ENCODE data around the gene TERT. TPM values are rescaled to one million over a fixed set of nuclear protein-coding genes. Genes with fewer than 3 reads are reported as not detected.

TERT gene
- total RNA-seq, 1 donor from 2014 or later, result 0.20 TPM

- Mint-ChIP-seq H3K27me3 (ENCODE audit: low read depth) (peaks cover 26% of the 10 kb centered on the region), H3K9me3 (peaks cover 4% of the 10 kb centered on the region), H3K4me1 (no peaks in the 10 kb centered on the region), H3K4me3 (no peak overlapping the region), H3K36me3 (no peaks in the 10 kb centered on the region), H3K27ac (no peak overlapping the region)
- no peak for TF ChIP-seq CTCF (IDR thresholded peaks at IDR 0.05; ENCODE audit: unreplicated experiment)
- no peak for DNase-seq (ENCODE audit: low spot score in 2 of 2, unreplicated experiment in 2 of 2)
These were observed 75.6 kb downstream of the TERT start for GRCh38 chr5:1219098-1219767.

- Mint-ChIP-seq H3K36me3 (no peaks in the 10 kb centered on the region), H3K4me3 (no peak overlapping the region), H3K27me3 (ENCODE audit: low read depth) (peaks cover 20% of the 10 kb centered on the region), H3K4me1 (no peaks in the 10 kb centered on the region), H3K9me3 (peaks cover 4% of the 10 kb centered on the region), H3K27ac (no peak overlapping the region)
- TF ChIP-seq CTCF (IDR thresholded peaks at IDR 0.05; ENCODE audit: unreplicated experiment), result no peak
- DNase-seq (ENCODE audit: low spot score in 2 of 2, unreplicated experiment in 2 of 2), result no peak
These were observed 76.4 kb downstream of the TERT start for GRCh38 chr5:1218351-1219080.

- no peaks in the 10 kb centered on the region for H3K36me3 Mint-ChIP-seq
- peaks cover 4% of the 10 kb centered on the region for H3K9me3 Mint-ChIP-seq
- DNase-seq (ENCODE audit: low spot score in 2 of 2, unreplicated experiment in 2 of 2), result no peak
- H3K4me3 Mint-ChIP-seq, result no peak overlapping the region
- H3K27me3 Mint-ChIP-seq (ENCODE audit: low read depth), result peaks cover 17% of the 10 kb centered on the region
- no peak overlapping the region for H3K27ac Mint-ChIP-seq
- TF ChIP-seq CTCF (IDR thresholded peaks at IDR 0.05; ENCODE audit: unreplicated experiment), result no peak
- H3K4me1 Mint-ChIP-seq, result no peaks in the 10 kb centered on the region
These were observed 77.2 kb downstream of the TERT start for GRCh38 chr5:1217596-1218206.

- H3K4me1 Mint-ChIP-seq, result no peaks in the 10 kb centered on the region
- no peak for TF ChIP-seq CTCF (IDR thresholded peaks at IDR 0.05; ENCODE audit: unreplicated experiment)
- no peak overlapping the region for H3K4me3 Mint-ChIP-seq
- no peaks in the 10 kb centered on the region for H3K36me3 Mint-ChIP-seq
- peaks cover 4% of the 10 kb centered on the region for H3K9me3 Mint-ChIP-seq
- DNase-seq (ENCODE audit: low spot score in 2 of 2, unreplicated experiment in 2 of 2), result no peak
- peaks cover 17% of the 10 kb centered on the region for H3K27me3 Mint-ChIP-seq (ENCODE audit: low read depth)
- no peak overlapping the region for H3K27ac Mint-ChIP-seq
These were observed 78.0 kb downstream of the TERT start for GRCh38 chr5:1216918-1217295.

- Mint-ChIP-seq H3K27me3 (ENCODE audit: low read depth) (peaks cover 17% of the 10 kb centered on the region), H3K36me3 (no peaks in the 10 kb centered on the region), H3K9me3 (peaks cover 4% of the 10 kb centered on the region), H3K4me3 (no peak overlapping the region), H3K27ac (no peak overlapping the region), H3K4me1 (no peaks in the 10 kb centered on the region)
- no peak for TF ChIP-seq CTCF (IDR thresholded peaks at IDR 0.05; ENCODE audit: unreplicated experiment)
- DNase-seq (ENCODE audit: low spot score in 2 of 2, unreplicated experiment in 2 of 2), result no peak
These were observed 78.5 kb downstream of the TERT start for GRCh38 chr5:1216211-1216917.

Measured in mesothelial cell of epicardium (in vitro differentiated cells).